K562 (cell line): ENCODE data around the gene UBE2L6. TPM values are rescaled to one million over a fixed set of nuclear protein-coding genes. Genes with fewer than 3 reads are reported as not detected.

ENCODE experiments used
- CHD7 ChIP-seq: fragments of 200-600 bp; sonication (generic); IDR thresholded peaks from one replicate; pipeline ENCODE4 v1.6.1; 2012; ENCODE audit warnings: mild to moderate bottlenecking, low read depth, low read length, inconsistent platforms
- HNRNPK ChIP-seq: fragments of 200-400 bp; formaldehyde crosslinking; IDR thresholded peaks from one replicate; pipeline ENCODE4 v1.6.1; 2018; ENCODE audit warnings: mild to moderate bottlenecking, low read depth, low read length; ENCODE audit not compliant: poor library complexity, severe bottlenecking
- KAT7 ChIP-seq: sonication (generic); formaldehyde crosslinking; IDR thresholded peaks from 2 replicates; pipeline ENCODE4 v1.8.0; 2022; ENCODE audit warnings: missing genetic modification reagents, mild to moderate bottlenecking, borderline replicate concordance
- RBFOX2 ChIP-seq: fragments of 200-400 bp; formaldehyde crosslinking; IDR thresholded peaks from 2 replicates; pipeline ENCODE4 v1.6.1; 2017; ENCODE audit warnings: low read depth, mild to moderate bottlenecking, low read length, moderate library complexity
- ZBTB12 ChIP-seq: fragments of 250-450 bp; sonication (Bioruptor Pico); IDR thresholded peaks from 2 replicates; pipeline ENCODE4 v1.4.0; 2020
- polyA plus RNA-seq, 8 experiments: library from polyadenylated mRNA; depleted of rRNA in 4 of 8; stranded (reverse) in 5 of 8; unstranded in 3 of 8; fragments of >200 nt; fragmentation: Nextera tagmentation in 2 of 8; fragmentation: Illumina TruSeq in 1 of 8; extraction: Ambion mirVana in 2 of 8; extraction: Trizol in 1 of 8; gene quantifications; 2 replicates each; pipeline versions ENCODE4 v1.2.1 to v1.2.3, GENCODE V29; 2011 to 2014; ENCODE audit warnings: inconsistent platforms in 1 of 8, missing spikeins in 1 of 8
- total RNA-seq, 7 experiments: library from RNA; depleted of rRNA in 6 of 7; stranded (reverse); fragments of >200 nt in 6 of 7; fragmentation: Illumina TruSeq in 2 of 7; extraction: Trizol in 2 of 7; gene quantifications; 2 replicates each; pipeline versions ENCODE4 v1.2.1 to v1.2.3, GENCODE V29; 2011 to 2021; ENCODE audit warnings: low replicate concordance in 1 of 7

UBE2L6 gene
- total and polyA plus RNA-seq, 9 of the 15 experiments (the other 6 are each of a cell fraction or from before 2014, with no cell fraction given), result 5.9 to 24.9 (median 9.7) TPM

DNA sequence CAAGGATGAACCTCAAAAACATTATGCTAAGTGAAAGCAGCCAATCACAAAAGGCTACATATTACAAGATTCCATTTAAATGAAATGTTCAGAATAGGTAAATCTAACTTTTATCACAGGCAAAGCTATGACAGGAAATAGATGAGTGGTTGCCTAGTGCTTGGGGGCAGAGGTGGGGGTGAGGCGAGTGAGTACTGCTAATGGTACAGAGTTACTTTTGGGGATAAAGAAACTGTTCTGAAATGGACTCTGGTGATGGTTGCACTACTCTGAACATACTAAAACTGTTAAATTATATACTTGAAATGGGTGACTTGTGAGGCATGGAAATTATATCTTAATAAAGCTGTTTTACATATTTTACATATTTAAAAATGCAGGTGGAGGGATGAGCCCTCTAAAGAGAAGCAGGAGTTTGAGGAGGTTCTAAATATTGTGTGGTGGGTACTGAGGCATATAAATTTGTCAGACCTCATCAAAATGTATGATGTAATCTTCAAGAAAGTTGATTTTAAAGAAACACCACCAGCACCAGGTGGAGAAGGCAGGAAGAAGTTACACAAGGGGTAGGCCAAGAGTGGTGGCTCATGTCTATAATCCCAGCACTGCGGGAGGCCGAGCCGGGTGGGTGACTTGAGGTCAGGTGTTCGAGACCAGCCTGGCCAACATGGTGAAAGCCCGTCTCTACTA, 55.6 kb downstream of the UBE2L6 start (continued):
- TF ChIP-seq CHD7 (no peak), HNRNPK (no peak), ZBTB12 (CRISPR knock-in tag) (no peak), KAT7 (CRISPR knock-in tag) (no peak), RBFOX2 (no peak)
